Measurements from ENCODE around the gene ZNF248.

ZNF248 gene

DNA sequence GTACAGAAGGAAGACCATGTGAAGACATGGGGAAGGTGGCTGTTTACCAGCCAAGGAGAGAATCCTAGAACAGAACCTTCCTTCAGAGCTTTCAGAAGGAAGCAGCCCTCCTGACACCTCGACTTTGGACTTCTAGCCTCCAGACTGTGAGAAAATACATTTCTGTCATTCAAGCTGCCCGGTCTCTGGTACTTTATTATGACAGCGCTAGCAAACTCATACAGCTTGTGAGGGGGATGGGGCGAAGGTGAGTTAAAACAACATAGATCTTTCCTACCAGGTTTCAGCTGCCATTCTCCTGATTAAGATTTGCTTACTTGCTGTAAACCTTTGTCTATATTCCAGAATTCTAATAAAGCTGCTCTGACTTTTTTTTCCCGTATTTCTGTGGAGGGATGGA lies 14.9 kb upstream of the ZNF248 start:
- TF ChIP-seq, protein P1, sequence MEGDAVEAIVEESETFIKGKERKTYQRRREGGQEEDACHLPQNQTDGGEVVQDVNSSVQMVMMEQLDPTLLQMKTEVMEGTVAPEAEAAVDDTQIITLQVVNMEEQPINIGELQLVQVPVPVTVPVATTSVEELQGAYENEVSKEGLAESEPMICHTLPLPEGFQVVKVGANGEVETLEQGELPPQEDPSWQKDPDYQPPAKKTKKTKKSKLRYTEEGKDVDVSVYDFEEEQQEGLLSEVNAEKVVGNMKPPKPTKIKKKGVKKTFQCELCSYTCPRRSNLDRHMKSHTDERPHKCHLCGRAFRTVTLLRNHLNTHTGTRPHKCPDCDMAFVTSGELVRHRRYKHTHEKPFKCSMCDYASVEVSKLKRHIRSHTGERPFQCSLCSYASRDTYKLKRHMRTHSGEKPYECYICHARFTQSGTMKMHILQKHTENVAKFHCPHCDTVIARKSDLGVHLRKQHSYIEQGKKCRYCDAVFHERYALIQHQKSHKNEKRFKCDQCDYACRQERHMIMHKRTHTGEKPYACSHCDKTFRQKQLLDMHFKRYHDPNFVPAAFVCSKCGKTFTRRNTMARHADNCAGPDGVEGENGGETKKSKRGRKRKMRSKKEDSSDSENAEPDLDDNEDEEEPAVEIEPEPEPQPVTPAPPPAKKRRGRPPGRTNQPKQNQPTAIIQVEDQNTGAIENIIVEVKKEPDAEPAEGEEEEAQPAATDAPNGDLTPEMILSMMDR (conservative IDR thresholded peaks at IDR 0.05; ENCODE audit: control insufficient read depth, insufficient read depth, low read depth, low read length): no peak
- no peak overlapping the region for H3K4me3 ChIP-seq (ENCODE audit: control insufficient read depth, low read depth, low read length)
- no peak for DNase-seq (ENCODE audit: low read depth)

DNA sequence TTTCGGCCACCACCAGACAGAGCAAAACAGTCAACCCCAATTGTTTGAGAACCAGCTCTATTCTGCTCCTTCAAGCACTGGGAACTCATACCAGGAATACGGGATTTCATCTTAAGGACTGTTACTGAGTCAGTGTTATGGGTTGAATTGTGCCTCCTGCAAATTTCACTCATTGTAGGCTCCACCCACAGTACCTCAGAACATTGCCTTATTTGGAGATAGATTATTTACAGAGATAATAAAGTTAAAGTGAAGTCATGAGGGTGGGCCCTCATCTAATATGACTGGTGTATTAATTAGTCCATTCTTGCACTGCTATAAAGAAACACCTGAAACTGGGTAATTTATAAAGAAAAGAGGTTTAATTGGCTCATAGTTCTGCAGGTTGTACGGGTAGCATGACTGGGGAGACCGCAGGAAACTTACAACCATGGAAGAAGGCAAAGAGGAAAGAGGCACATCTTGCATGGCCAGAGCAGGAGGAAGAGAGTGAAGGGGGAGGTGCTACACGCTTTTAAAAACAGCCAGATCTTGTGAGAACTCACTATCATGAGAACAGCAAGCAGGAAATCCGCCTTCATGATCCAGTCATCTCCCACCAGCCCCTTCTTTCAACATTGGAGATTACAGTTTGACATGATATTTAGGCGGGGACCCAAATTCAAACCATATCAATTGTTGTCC lies 14.3 kb upstream of the ZNF248 start:
- TF ChIP-seq, protein P1 (conservative IDR thresholded peaks at IDR 0.05; ENCODE audit: control insufficient read depth, insufficient read depth, low read depth, low read length): no peak
- H3K4me3 ChIP-seq (ENCODE audit: control insufficient read depth, low read depth, low read length): no peak overlapping the region
- no peak for DNase-seq (ENCODE audit: low read depth)

DNA sequence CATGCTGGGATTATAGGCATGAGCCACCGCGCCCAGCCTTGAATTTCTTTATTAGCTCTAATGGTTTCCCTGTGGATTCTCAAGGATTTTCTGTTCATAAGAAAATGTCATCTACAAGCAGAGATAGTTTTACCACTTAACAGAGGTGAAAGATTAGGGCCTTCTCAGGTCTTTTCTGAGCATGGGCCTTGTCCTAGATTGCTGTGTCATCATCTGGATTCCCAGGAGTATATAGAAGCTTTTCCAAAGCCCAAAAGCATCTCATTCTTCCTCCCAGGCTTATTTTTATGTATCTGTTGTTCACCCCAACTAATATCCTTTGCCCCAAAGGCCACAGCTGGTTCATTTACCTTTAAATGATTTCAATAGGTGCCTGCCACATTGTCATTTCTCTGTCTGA lies 13.7 kb upstream of the ZNF248 start:
- H3K4me3 ChIP-seq (ENCODE audit: control insufficient read depth, low read depth, low read length): no peak overlapping the region

DNA sequence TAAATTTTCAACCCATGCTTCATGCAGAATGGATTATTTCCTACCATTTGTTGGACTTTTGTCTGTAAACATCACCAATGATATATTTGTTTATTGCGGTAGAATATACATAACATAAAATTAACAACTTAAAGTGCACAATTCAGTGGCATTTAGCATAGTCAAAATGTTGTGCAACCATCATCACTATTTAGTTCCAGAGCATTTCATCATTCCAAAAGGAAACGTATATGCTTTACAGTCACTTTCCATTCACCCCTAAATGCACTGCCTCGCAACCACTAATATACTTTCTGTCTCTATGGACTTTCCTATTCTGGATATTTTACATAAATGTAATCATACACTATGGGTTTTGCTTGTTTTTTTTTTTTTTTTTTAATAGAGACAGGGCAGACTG lies 11.4 kb upstream of the ZNF248 start:
- DNase-seq (ENCODE audit: low read depth): no peak
- TF ChIP-seq, protein P1 (conservative IDR thresholded peaks at IDR 0.05; ENCODE audit: control insufficient read depth, insufficient read depth, low read depth, low read length): no peak
- H3K4me3 ChIP-seq (ENCODE audit: control insufficient read depth, low read depth, low read length): no peak overlapping the region

More for the DNA sequence above, 13.7 kb upstream of the ZNF248 start:
- DNase-seq (ENCODE audit: low read depth): no peak
- TF ChIP-seq, protein P1 (conservative IDR thresholded peaks at IDR 0.05; ENCODE audit: control insufficient read depth, insufficient read depth, low read depth, low read length): no peak

DNA sequence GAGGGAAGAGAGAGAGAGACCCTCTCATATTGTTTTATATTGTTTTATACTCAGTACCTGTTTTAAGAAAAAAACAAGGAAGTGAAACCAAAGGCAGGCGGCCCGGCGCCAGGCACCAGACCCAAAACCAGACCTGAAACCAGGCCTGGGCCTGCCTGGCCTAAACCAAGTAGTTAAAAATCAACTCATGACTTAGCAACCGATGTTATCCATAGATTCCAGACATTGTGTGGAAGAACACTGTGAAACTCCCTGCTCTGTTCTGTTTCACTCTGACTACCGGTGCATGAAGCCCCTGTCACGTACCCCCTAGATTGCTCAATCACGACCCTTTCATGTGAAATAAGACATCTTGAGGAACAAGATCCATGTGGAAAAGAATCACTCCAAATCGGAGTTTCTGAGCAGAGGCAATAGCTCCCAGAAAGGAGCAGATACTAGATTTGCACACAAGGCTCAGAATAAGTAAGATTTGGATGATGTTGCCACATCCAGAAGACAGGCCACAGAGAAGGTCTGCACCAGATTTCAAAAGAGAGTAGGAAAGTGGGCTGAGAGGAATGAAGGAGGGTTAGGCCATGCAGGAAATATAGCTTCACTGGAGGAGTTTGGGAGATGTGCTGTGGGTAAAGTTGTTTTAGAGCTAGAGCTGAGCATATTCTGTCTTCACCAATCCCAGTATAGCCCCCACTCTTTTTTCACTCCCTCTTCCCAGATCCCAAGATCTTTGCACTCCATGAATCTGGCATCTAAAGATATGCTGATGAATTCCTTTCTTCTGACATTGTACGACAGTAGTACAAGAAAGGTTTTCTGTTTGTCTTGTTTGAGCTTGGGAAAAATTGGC lies 8.8 kb upstream of the ZNF248 start:
- no peak overlapping the region for H3K4me3 ChIP-seq (ENCODE audit: control insufficient read depth, low read depth, low read length)
- no peak for DNase-seq (ENCODE audit: low read depth)
- TF ChIP-seq, protein P1 (conservative IDR thresholded peaks at IDR 0.05; ENCODE audit: control insufficient read depth, insufficient read depth, low read depth, low read length): no peak

DNA sequence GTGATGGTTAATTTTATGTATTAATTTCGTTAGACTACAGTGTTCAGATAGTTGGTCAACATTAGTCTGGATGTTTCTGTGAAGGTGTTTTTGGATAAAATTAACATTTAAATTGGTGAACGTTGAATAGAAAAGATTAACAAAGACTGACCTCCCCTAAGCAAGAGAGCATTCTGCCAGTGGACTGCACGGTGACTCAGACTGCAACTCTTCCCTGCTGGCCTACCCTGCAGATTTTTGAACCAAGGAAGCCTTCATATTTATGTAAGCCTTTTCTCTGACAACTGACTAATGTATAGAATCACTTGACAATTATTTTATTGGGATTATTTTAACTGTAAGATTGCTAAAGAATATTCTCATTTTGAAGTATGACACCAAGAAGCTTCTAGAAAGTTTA lies 7.9 kb upstream of the ZNF248 start:
- DNase-seq (ENCODE audit: low read depth): no peak
- TF ChIP-seq, protein P1 (conservative IDR thresholded peaks at IDR 0.05; ENCODE audit: control insufficient read depth, insufficient read depth, low read depth, low read length): no peak
- H3K4me3 ChIP-seq (ENCODE audit: control insufficient read depth, low read depth, low read length): no peak overlapping the region

All from fibroblast of mammary gland (primary cell).